Measurements from ENCODE around the gene FAAP100.

DNA sequence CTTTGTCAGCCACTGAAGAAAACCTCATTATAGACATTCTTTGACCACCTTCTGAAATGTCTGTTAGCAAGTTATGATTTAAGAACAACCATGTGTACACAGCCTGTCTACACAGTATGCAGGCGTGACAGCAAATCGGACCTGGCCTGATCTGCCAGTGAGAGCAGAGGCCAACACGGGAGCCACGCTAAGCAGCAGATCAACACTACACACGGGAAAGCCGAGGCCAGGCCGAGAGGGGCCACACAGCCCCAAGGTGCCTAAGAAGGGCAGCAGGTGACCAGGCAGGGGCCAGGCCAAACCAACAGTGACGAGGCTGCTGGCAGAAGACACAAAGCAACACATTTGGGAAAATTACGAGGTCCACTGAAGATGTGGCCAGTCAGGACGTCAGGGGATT is 16.3 kb upstream of the FAAP100 start:
- no peak for TF ChIP-seq EZH2 (IDR thresholded peaks at IDR 0.05; ENCODE audit: borderline replicate concordance, insufficient read depth, low read depth, low read length, poor library complexity, severe bottlenecking)
- TF ChIP-seq, protein P1, sequence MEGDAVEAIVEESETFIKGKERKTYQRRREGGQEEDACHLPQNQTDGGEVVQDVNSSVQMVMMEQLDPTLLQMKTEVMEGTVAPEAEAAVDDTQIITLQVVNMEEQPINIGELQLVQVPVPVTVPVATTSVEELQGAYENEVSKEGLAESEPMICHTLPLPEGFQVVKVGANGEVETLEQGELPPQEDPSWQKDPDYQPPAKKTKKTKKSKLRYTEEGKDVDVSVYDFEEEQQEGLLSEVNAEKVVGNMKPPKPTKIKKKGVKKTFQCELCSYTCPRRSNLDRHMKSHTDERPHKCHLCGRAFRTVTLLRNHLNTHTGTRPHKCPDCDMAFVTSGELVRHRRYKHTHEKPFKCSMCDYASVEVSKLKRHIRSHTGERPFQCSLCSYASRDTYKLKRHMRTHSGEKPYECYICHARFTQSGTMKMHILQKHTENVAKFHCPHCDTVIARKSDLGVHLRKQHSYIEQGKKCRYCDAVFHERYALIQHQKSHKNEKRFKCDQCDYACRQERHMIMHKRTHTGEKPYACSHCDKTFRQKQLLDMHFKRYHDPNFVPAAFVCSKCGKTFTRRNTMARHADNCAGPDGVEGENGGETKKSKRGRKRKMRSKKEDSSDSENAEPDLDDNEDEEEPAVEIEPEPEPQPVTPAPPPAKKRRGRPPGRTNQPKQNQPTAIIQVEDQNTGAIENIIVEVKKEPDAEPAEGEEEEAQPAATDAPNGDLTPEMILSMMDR (IDR thresholded peaks at IDR 0.05), result no peak

Measured in B cell (primary cell).